Measurements from ENCODE around the gene TMEM121. TPM values are rescaled to one million over a fixed set of nuclear protein-coding genes. Genes with fewer than 3 reads are reported as not detected.
A peak's percentile ranks its signal among the peaks of the same experiment; 100 is the strongest.

Gene TMEM121
- total and polyA plus RNA-seq, 10 of the 15 experiments (the other 5 are each of a cell fraction or from before 2014, with no cell fraction given) = 0.04 to 4.9 (median 1.2) TPM; not detected in 2

DNA sequence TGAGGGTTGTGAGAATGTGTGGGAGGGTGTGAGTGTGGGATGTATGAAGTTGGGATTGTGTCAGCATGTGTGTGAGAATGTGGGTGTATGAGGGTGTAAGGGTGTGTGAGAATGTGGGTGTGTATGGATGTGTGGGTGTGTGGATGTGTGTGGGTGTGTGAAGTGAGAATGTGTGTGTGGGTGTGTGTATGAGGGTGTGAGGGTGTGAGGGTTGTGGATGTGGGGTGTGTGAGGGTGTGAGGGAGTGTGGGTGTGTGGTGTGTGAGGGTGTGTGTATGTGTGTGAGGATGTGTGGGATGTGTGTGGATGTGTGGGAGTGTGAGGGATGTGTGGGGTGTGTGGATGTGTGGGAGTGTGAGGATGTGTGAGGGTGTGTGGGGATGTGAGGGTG lies 37.0 kb downstream of the TMEM121 start:
- SMC1A ChIA-PET (ENCODE audit: uncharacterized antibody, unreplicated experiment) = no interaction called here
- peak; percentile 16; the same call in 1 of the 2 replicates for TF ChIP-seq HDGF (IDR thresholded peaks at IDR 0.05)
- no peak for TF ChIP-seq CREM (IDR thresholded peaks at IDR 0.05; ENCODE audit: low read depth)
- no peak for TF ChIP-seq KAT2A (conservative IDR thresholded peaks at IDR 0.05; ENCODE audit: control insufficient read depth, low read depth, low read length)
- TF ChIP-seq EGR1 (IDR thresholded peaks at IDR 0.05; ENCODE audit: borderline replicate concordance in 1 of 2, low read depth in 2 of 2, low read length in 2 of 2) = peak in 1 of 2 experiments; percentile 51; a peak in 2 of 3 replicates
- no peak for TF ChIP-seq RFX5 (IDR thresholded peaks at IDR 0.05; ENCODE audit: low read depth, low read length)
- TF ChIP-seq IKZF2 (IDR thresholded peaks at IDR 0.05) = no peak
- TF ChIP-seq DPF2 (IDR thresholded peaks at IDR 0.05) = no peak
- TF ChIP-seq SUPT20H (IDR thresholded peaks at IDR 0.05; ENCODE audit: borderline replicate concordance, control insufficient read depth, low read depth, low read length) = no peak
- TF ChIP-seq BMI1 (IDR thresholded peaks at IDR 0.05; ENCODE audit: borderline replicate concordance) = no peak
- TF ChIP-seq POLR2AphosphoS5 (IDR thresholded peaks at IDR 0.05; ENCODE audit: low read length) = peak; percentile 27; the same call in 1 of the 2 replicates
- TF ChIP-seq, protein P1, sequence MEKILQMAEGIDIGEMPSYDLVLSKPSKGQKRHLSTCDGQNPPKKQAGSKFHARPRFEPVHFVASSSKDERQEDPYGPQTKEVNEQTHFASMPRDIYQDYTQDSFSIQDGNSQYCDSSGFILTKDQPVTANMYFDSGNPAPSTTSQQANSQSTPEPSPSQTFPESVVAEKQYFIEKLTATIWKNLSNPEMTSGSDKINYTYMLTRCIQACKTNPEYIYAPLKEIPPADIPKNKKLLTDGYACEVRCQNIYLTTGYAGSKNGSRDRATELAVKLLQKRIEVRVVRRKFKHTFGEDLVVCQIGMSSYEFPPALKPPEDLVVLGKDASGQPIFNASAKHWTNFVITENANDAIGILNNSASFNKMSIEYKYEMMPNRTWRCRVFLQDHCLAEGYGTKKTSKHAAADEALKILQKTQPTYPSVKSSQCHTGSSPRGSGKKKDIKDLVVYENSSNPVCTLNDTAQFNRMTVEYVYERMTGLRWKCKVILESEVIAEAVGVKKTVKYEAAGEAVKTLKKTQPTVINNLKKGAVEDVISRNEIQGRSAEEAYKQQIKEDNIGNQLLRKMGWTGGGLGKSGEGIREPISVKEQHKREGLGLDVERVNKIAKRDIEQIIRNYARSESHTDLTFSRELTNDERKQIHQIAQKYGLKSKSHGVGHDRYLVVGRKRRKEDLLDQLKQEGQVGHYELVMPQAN (conservative IDR thresholded peaks at IDR 0.05) = no peak
- no peak for TF ChIP-seq CHD1 (IDR thresholded peaks at IDR 0.05; ENCODE audit: low read depth, low read length)
- no peak for TF ChIP-seq NFIC (IDR thresholded peaks at IDR 0.05; ENCODE audit: low read depth, low read length)
- no peak for TF ChIP-seq EZH2 (IDR thresholded peaks at IDR 0.05; ENCODE audit: borderline replicate concordance, control insufficient read depth, low read depth, low read length)
- TF ChIP-seq BRCA1 (IDR thresholded peaks at IDR 0.05; ENCODE audit: low read depth, low read length) = no peak
- TF ChIP-seq CHD2 (IDR thresholded peaks at IDR 0.05; ENCODE audit: borderline replicate concordance, low read depth, low read length) = no peak
- TF ChIP-seq, protein P2, sequence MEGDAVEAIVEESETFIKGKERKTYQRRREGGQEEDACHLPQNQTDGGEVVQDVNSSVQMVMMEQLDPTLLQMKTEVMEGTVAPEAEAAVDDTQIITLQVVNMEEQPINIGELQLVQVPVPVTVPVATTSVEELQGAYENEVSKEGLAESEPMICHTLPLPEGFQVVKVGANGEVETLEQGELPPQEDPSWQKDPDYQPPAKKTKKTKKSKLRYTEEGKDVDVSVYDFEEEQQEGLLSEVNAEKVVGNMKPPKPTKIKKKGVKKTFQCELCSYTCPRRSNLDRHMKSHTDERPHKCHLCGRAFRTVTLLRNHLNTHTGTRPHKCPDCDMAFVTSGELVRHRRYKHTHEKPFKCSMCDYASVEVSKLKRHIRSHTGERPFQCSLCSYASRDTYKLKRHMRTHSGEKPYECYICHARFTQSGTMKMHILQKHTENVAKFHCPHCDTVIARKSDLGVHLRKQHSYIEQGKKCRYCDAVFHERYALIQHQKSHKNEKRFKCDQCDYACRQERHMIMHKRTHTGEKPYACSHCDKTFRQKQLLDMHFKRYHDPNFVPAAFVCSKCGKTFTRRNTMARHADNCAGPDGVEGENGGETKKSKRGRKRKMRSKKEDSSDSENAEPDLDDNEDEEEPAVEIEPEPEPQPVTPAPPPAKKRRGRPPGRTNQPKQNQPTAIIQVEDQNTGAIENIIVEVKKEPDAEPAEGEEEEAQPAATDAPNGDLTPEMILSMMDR (IDR thresholded peaks at IDR 0.05 in 2 of 3, conservative IDR thresholded peaks at IDR 0.05 in 1 of 3; ENCODE audit: control insufficient read depth in 2 of 3, extremely low read depth in 1 of 3, insufficient read depth in 1 of 3, low read depth in 3 of 3, low read length in 3 of 3) = no peak
- no peak for TF ChIP-seq NFYA (IDR thresholded peaks at IDR 0.05; ENCODE audit: borderline replicate concordance, low read depth, low read length)
- TF ChIP-seq ATF7 (IDR thresholded peaks at IDR 0.05; ENCODE audit: low read depth) = peak; percentile 61
- no peak for TF ChIP-seq RB1 (IDR thresholded peaks at IDR 0.05; ENCODE audit: borderline replicate concordance)
- no peak for TF ChIP-seq RUNX3 (IDR thresholded peaks at IDR 0.05; ENCODE audit: low read length)
- no peak for TF ChIP-seq PML (IDR thresholded peaks at IDR 0.05; ENCODE audit: low read length)
- peak; percentile 29; the same call in 1 of the 2 replicates for TF ChIP-seq TCF3 (IDR thresholded peaks at IDR 0.05; ENCODE audit: borderline replicate concordance, insufficient read depth, low read depth, low read length)
- TF ChIP-seq RAD51 (IDR thresholded peaks at IDR 0.05) = no peak
- in situ Hi-C loops (cut with MboI) (no loop called here), intact Hi-C loops (cut with micrococcal nuclease; ENCODE audit: unreplicated experiment) (no loop called here)
- Histone ChIP-seq H3K9me3 (replicated peaks; ENCODE audit: control insufficient read depth, insufficient read depth, low read length) (peaks cover 1% of the 10 kb centered on the region; the same call in 2 of the 3 replicates), H3K27ac (ENCODE audit: control insufficient read depth, insufficient read depth) (peak overlapping the region; percentile 73), H3K36me3 (ENCODE audit: control insufficient read depth in 2 of 2, insufficient read depth in 2 of 2, low read length in 1 of 2) (no peaks in the 10 kb centered on the region), H3K79me2 (ENCODE audit: control insufficient read depth, insufficient read depth, low read length) (peaks cover 8% of the 10 kb centered on the region), H4K20me1 (ENCODE audit: control insufficient read depth, insufficient read depth) (no peaks in the 10 kb centered on the region), H3K4me1 (ENCODE audit: control insufficient read depth, insufficient read depth, low read length) (peaks cover 51% of the 10 kb centered on the region), H3K4me2 (ENCODE audit: control insufficient read depth, insufficient read depth) (no peak overlapping the region), H2AFZ (ENCODE audit: control insufficient read depth, low read depth, low read length) (no peak overlapping the region), H3K4me3 (no peak overlapping the region), H3K9ac (ENCODE audit: control insufficient read depth, insufficient read depth, low read length) (no peak overlapping the region), H3K27me3 (replicated peaks in 1 of 2; ENCODE audit: control insufficient read depth in 2 of 2, insufficient read depth in 2 of 2, low read length in 1 of 2) (no peaks in the 10 kb centered on the region)
- CTCF ChIA-PET = no interaction called here
- POLR2A ChIA-PET = no interaction called here
- RAD21 ChIA-PET (ENCODE audit: unreplicated experiment) = no interaction called here
- DNase-seq (ENCODE audit: low read depth, low spot score) (no peak), FAIRE-seq (no peak), ATAC-seq (no peak)
- BruUV-seq (replicated peaks) = no TSS peak

All from GM12878 (cell line).